HEK293T (cell line): ENCODE data around the gene GGT6.

Source experiments
- BHLHE40 ChIP-seq: fragments of 450-650 bp; IDR thresholded peaks from 2 replicates; pipeline ENCODE4 v1.6.1; 2016; ENCODE audit warnings: mild to moderate bottlenecking, moderate library complexity, borderline replicate concordance
- L3MBTL2 ChIP-seq: fragments of 450-650 bp; conservative IDR thresholded peaks from 2 replicates; pipeline ENCODE4 v1.6.1; 2016; ENCODE audit warnings: mild to moderate bottlenecking
- NFRKB ChIP-seq: fragments of 450-650 bp; IDR thresholded peaks from 2 replicates; pipeline ENCODE4 v1.6.1; 2016; ENCODE audit warnings: mild to moderate bottlenecking, moderate library complexity
- PKNOX1 ChIP-seq: fragments of 450-650 bp; IDR thresholded peaks from 2 replicates; pipeline ENCODE4 v1.6.1; 2016
- SP1 ChIP-seq: fragments of 450-650 bp; IDR thresholded peaks from 2 replicates; pipeline ENCODE4 v1.6.1; 2017

GRCh38 chr17:4525691-4526397, 34.5 kb downstream of the GGT6 start:
- TF ChIP-seq NFRKB = no peak
- TF ChIP-seq SP1 = no peak
- no peak for TF ChIP-seq BHLHE40
- no peak for TF ChIP-seq PKNOX1
- no peak for TF ChIP-seq L3MBTL2
